Fibroblast of lung (primary cell): ENCODE measurements around the gene CTSE.

Experiments used
- EZH2 ChIP-seq: IDR thresholded peaks from 2 replicates; pipeline ENCODE4 v1.5.1; 2012; ENCODE audit warnings: low read length, control low read depth, mild to moderate bottlenecking; ENCODE audit errors: missing control alignments
- TF ChIP-seq, protein P1 (sequence below), 2 donors: IDR thresholded peaks in 1 of 2; conservative IDR thresholded peaks in 1 of 2; 1 replicate in 1 of 2; 2 replicates in 1 of 2; pipeline ENCODE4 v1.5.1; 2011 to 2012; ENCODE audit warnings: low read length in 2 of 2, control low read depth in 1 of 2, inconsistent platforms in 1 of 2, low read depth in 1 of 2, mild to moderate bottlenecking in 1 of 2

- TF ChIP-seq, protein P1, sequence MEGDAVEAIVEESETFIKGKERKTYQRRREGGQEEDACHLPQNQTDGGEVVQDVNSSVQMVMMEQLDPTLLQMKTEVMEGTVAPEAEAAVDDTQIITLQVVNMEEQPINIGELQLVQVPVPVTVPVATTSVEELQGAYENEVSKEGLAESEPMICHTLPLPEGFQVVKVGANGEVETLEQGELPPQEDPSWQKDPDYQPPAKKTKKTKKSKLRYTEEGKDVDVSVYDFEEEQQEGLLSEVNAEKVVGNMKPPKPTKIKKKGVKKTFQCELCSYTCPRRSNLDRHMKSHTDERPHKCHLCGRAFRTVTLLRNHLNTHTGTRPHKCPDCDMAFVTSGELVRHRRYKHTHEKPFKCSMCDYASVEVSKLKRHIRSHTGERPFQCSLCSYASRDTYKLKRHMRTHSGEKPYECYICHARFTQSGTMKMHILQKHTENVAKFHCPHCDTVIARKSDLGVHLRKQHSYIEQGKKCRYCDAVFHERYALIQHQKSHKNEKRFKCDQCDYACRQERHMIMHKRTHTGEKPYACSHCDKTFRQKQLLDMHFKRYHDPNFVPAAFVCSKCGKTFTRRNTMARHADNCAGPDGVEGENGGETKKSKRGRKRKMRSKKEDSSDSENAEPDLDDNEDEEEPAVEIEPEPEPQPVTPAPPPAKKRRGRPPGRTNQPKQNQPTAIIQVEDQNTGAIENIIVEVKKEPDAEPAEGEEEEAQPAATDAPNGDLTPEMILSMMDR (conservative IDR thresholded peaks at IDR 0.05 in 1 of 2, IDR thresholded peaks at IDR 0.05 in 1 of 2; ENCODE audit: low read depth in 1 of 2, low read length in 2 of 2): no peak
- no peak for TF ChIP-seq EZH2
Observed at GRCh38 chr1:206021008-206021625, 2.6 kb downstream of the CTSE start.
